HepG2 (cell line): ENCODE data around the gene RRAS2. TPM values are rescaled to one million over a fixed set of nuclear protein-coding genes. Genes with fewer than 3 reads are reported as not detected.
A peak's percentile ranks its signal among the peaks of the same experiment; 100 is the strongest.

Experiments
- ADNP ChIP-seq: sonication (generic); formaldehyde crosslinking; IDR thresholded peaks from 2 replicates; pipeline ENCODE4 v1.4.0; 2020; ENCODE audit warnings: missing genetic modification reagents
- ARNTL ChIP-seq: sonication (generic); formaldehyde crosslinking; IDR thresholded peaks from 2 replicates; pipeline ENCODE4 v1.4.0; 2020; ENCODE audit warnings: mild to moderate bottlenecking, missing genetic modification reagents
- BCL6 ChIP-seq: IDR thresholded peaks from 2 replicates; pipeline ENCODE4 v1.6.1; 2016; ENCODE audit warnings: missing genetic modification reagents, missing compliant biosample characterization
- KDM3A ChIP-seq: IDR thresholded peaks from 2 replicates; pipeline ENCODE4 v1.6.1; 2018; ENCODE audit warnings: low read depth, missing compliant biosample characterization
- NFYC ChIP-seq: IDR thresholded peaks from 2 replicates; pipeline ENCODE4 v1.6.1; 2016; ENCODE audit warnings: missing genetic modification reagents, missing compliant biosample characterization
- NPAS2 ChIP-seq: sonication (generic); formaldehyde crosslinking; IDR thresholded peaks from 2 replicates; pipeline ENCODE4 v1.8.0; 2022; ENCODE audit warnings: mild to moderate bottlenecking, missing genetic modification reagents, borderline replicate concordance
- RFXANK ChIP-seq: IDR thresholded peaks from 2 replicates; pipeline ENCODE4 v1.6.1; 2016
- STAT5B ChIP-seq: sonication (generic); formaldehyde crosslinking; IDR thresholded peaks from 2 replicates; pipeline ENCODE4 v1.4.0; 2020; ENCODE audit warnings: missing genetic modification reagents
- TOE1 ChIP-seq: sonication (generic); formaldehyde crosslinking; IDR thresholded peaks from 2 replicates; pipeline ENCODE4 v1.4.0; 2020; ENCODE audit warnings: mild to moderate bottlenecking, missing genetic modification reagents
- ZNF607 ChIP-seq: sonication (generic); formaldehyde crosslinking; IDR thresholded peaks from 2 replicates; pipeline ENCODE4 v1.5.1; 2020; ENCODE audit warnings: missing genetic modification reagents, mild to moderate bottlenecking, borderline replicate concordance
- ZNF75D ChIP-seq: sonication (generic); formaldehyde crosslinking; IDR thresholded peaks from 2 replicates; pipeline ENCODE4 v1.8.1; 2023; ENCODE audit warnings: missing genetic modification reagents, mild to moderate bottlenecking, borderline replicate concordance
- ZNF883 ChIP-seq: sonication (generic); formaldehyde crosslinking; IDR thresholded peaks from 2 replicates; pipeline ENCODE4 v1.5.1; 2020; ENCODE audit warnings: mild to moderate bottlenecking, missing genetic modification reagents; ENCODE audit errors: not compliant biosample characterization
- ZSCAN30 ChIP-seq: sonication (generic); formaldehyde crosslinking; IDR thresholded peaks from 2 replicates; pipeline ENCODE4 v1.5.0; 2020; ENCODE audit warnings: mild to moderate bottlenecking, missing genetic modification reagents
- polyA plus RNA-seq, 8 experiments: library from polyadenylated mRNA; depleted of rRNA in 3 of 8; stranded (reverse) in 7 of 8; unstranded in 1 of 8; fragments of >200 nt; fragmentation: Illumina TruSeq in 4 of 8; extraction: Trizol in 4 of 8; gene quantifications; 2 replicates each; pipeline versions ENCODE4 v1.2.1 to v1.2.3, GENCODE V29; 2011 to 2016; ENCODE audit warnings: low read depth in 4 of 8, missing spikeins in 1 of 8, mixed read lengths in 1 of 8; ENCODE audit not compliant: insufficient read depth in 1 of 8
- total RNA-seq, 5 experiments: library from RNA; depleted of rRNA; stranded (reverse); fragments of >200 nt; fragmentation: Illumina TruSeq; extraction: Trizol; gene quantifications; 2 replicates each; pipeline ENCODE4 v1.2.3, GENCODE V29; 2016; ENCODE audit warnings: low read depth in 1 of 5
- TF ChIP-seq, protein P1 (sequence below): sonication (generic); formaldehyde crosslinking; IDR thresholded peaks from 2 replicates; pipeline ENCODE4 v1.4.0; 2020; ENCODE audit warnings: missing genetic modification reagents
- TF ChIP-seq, protein P2 (sequence below): IDR thresholded peaks from 2 replicates; pipeline ENCODE4 v1.6.1; 2016; ENCODE audit warnings: low read depth, borderline replicate concordance
- TF ChIP-seq, protein P3 (sequence below): sonication (generic); formaldehyde crosslinking; IDR thresholded peaks from 2 replicates; pipeline ENCODE4 v1.4.0; 2020; ENCODE audit warnings: missing genetic modification reagents, mild to moderate bottlenecking, borderline replicate concordance
- TF ChIP-seq, protein P4 (sequence below): IDR thresholded peaks from 2 replicates; pipeline ENCODE4 v1.4.0; 2020; ENCODE audit warnings: mild to moderate bottlenecking, missing genetic modification reagents
- TF ChIP-seq, protein P5 (sequence below): sonication (generic); formaldehyde crosslinking; IDR thresholded peaks from 2 replicates; pipeline ENCODE4 v1.8.0; 2022; ENCODE audit warnings: missing genetic modification reagents, mild to moderate bottlenecking, borderline replicate concordance

The RRAS2 gene
- total and polyA plus RNA-seq, 2 of the 13 experiments (the other 11 are each of a cell fraction or from before 2014, with no cell fraction given) = 19.0 to 44.1 TPM

DNA sequence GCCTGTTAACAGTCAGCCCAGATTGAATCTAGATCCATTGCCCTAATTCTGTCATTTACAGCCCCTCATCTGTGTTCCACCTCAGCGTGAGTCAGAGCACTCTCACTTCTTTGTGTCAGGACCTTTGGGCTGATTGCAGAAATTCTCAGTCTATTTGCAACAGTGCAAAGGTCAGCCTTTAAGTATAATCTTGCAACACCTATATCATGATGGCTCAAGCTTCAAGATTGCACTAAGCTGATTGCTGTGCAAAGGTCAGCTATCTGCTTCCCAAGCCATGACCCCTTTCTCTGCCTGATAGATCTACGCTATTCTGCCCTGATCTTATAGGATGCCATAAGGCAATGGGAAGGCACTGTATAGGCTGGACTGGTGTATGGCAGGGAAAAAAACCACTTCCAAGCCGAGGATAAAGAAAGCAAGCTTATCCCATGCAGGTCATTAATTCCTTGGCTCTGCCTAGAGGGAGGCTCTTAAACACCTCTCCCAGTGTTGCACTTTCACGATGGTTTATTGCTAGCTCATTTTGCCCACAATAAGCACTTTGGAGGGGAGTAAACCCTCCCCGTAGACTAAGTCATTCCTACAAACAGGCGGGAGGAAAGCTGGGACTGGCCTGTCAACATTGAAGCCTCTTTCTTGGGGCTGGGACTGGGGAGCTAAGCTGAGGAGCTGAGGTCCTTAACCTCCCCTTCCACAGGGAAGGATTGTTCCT, 100.6 kb downstream of the RRAS2 start (continued):
- TF ChIP-seq ZSCAN30 (CRISPR knock-in tag) (no peak), TOE1 (CRISPR knock-in tag) (no peak), NPAS2 (CRISPR knock-in tag) (no peak), KDM3A (CRISPR knock-in tag) (no peak), RFXANK (no peak), ZNF607 (CRISPR knock-in tag) (no peak), ADNP (CRISPR knock-in tag) (no peak), BCL6 (CRISPR knock-in tag) (0 out of 2 replicates have a peak, but pooled peaks have one; percentile 15), NFYC (CRISPR knock-in tag) (no peak), ZNF883 (no peak), STAT5B (CRISPR knock-in tag) (no peak), ZNF75D (CRISPR knock-in tag) (no peak), ARNTL (CRISPR knock-in tag) (no peak)
- TF ChIP-seq, protein P1, sequence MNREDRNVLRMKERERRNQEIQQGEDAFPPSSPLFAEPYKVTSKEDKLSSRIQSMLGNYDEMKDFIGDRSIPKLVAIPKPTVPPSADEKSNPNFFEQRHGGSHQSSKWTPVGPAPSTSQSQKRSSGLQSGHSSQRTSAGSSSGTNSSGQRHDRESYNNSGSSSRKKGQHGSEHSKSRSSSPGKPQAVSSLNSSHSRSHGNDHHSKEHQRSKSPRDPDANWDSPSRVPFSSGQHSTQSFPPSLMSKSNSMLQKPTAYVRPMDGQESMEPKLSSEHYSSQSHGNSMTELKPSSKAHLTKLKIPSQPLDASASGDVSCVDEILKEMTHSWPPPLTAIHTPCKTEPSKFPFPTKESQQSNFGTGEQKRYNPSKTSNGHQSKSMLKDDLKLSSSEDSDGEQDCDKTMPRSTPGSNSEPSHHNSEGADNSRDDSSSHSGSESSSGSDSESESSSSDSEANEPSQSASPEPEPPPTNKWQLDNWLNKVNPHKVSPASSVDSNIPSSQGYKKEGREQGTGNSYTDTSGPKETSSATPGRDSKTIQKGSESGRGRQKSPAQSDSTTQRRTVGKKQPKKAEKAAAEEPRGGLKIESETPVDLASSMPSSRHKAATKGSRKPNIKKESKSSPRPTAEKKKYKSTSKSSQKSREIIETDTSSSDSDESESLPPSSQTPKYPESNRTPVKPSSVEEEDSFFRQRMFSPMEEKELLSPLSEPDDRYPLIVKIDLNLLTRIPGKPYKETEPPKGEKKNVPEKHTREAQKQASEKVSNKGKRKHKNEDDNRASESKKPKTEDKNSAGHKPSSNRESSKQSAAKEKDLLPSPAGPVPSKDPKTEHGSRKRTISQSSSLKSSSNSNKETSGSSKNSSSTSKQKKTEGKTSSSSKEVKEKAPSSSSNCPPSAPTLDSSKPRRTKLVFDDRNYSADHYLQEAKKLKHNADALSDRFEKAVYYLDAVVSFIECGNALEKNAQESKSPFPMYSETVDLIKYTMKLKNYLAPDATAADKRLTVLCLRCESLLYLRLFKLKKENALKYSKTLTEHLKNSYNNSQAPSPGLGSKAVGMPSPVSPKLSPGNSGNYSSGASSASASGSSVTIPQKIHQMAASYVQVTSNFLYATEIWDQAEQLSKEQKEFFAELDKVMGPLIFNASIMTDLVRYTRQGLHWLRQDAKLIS (CRISPR knock-in tag) = no peak
- TF ChIP-seq, protein P2, sequence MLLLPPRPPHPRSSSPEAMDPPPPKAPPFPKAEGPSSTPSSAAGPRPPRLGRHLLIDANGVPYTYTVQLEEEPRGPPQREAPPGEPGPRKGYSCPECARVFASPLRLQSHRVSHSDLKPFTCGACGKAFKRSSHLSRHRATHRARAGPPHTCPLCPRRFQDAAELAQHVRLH = no peak
- TF ChIP-seq, protein P3, sequence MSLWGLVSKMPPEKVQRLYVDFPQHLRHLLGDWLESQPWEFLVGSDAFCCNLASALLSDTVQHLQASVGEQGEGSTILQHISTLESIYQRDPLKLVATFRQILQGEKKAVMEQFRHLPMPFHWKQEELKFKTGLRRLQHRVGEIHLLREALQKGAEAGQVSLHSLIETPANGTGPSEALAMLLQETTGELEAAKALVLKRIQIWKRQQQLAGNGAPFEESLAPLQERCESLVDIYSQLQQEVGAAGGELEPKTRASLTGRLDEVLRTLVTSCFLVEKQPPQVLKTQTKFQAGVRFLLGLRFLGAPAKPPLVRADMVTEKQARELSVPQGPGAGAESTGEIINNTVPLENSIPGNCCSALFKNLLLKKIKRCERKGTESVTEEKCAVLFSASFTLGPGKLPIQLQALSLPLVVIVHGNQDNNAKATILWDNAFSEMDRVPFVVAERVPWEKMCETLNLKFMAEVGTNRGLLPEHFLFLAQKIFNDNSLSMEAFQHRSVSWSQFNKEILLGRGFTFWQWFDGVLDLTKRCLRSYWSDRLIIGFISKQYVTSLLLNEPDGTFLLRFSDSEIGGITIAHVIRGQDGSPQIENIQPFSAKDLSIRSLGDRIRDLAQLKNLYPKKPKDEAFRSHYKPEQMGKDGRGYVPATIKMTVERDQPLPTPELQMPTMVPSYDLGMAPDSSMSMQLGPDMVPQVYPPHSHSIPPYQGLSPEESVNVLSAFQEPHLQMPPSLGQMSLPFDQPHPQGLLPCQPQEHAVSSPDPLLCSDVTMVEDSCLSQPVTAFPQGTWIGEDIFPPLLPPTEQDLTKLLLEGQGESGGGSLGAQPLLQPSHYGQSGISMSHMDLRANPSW (CRISPR knock-in tag) = no peak
- TF ChIP-seq, protein P4, sequence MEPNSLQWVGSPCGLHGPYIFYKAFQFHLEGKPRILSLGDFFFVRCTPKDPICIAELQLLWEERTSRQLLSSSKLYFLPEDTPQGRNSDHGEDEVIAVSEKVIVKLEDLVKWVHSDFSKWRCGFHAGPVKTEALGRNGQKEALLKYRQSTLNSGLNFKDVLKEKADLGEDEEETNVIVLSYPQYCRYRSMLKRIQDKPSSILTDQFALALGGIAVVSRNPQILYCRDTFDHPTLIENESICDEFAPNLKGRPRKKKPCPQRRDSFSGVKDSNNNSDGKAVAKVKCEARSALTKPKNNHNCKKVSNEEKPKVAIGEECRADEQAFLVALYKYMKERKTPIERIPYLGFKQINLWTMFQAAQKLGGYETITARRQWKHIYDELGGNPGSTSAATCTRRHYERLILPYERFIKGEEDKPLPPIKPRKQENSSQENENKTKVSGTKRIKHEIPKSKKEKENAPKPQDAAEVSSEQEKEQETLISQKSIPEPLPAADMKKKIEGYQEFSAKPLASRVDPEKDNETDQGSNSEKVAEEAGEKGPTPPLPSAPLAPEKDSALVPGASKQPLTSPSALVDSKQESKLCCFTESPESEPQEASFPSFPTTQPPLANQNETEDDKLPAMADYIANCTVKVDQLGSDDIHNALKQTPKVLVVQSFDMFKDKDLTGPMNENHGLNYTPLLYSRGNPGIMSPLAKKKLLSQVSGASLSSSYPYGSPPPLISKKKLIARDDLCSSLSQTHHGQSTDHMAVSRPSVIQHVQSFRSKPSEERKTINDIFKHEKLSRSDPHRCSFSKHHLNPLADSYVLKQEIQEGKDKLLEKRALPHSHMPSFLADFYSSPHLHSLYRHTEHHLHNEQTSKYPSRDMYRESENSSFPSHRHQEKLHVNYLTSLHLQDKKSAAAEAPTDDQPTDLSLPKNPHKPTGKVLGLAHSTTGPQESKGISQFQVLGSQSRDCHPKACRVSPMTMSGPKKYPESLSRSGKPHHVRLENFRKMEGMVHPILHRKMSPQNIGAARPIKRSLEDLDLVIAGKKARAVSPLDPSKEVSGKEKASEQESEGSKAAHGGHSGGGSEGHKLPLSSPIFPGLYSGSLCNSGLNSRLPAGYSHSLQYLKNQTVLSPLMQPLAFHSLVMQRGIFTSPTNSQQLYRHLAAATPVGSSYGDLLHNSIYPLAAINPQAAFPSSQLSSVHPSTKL (CRISPR knock-in tag) = peak; percentile 57
- TF ChIP-seq, protein P5, sequence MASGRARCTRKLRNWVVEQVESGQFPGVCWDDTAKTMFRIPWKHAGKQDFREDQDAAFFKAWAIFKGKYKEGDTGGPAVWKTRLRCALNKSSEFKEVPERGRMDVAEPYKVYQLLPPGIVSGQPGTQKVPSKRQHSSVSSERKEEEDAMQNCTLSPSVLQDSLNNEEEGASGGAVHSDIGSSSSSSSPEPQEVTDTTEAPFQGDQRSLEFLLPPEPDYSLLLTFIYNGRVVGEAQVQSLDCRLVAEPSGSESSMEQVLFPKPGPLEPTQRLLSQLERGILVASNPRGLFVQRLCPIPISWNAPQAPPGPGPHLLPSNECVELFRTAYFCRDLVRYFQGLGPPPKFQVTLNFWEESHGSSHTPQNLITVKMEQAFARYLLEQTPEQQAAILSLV (CRISPR knock-in tag) = no peak
